Natural killer cell (primary cell): Measurements from ENCODE around the gene GRB10. TPM values are rescaled to one million over a fixed set of nuclear protein-coding genes. Genes with fewer than 3 reads are reported as not detected.

Experiments used
- ATAC-seq, 3 donors: fragments of 150-1000 bp in 2 of 3; fragments of 200-7000 bp in 1 of 3; cut with Tn5 transposase; 1 replicate in 1 of 3; 2 replicates in 2 of 3; pipeline ENCODE4 v1.10.0; 2021; ENCODE audit warnings: mild to moderate bottlenecking in 2 of 3, moderate library complexity in 2 of 3
- DNase-seq, 2 donors: peaks; one replicate each; pipeline versions ENCODE4 v3.0.0 to v3.0.0-alpha.2; 2013 to 2021; ENCODE audit warnings: mixed read lengths in 1 of 2
- H3K27ac ChIP-seq: one replicate; pipeline ENCODE4 v1.5.1; 2013; ENCODE audit warnings: mild to moderate bottlenecking, low read length
- H3K27me3 ChIP-seq: one replicate; pipeline ENCODE4 v1.6.1; 2013; ENCODE audit warnings: low read length; ENCODE audit not compliant: control insufficient read depth, insufficient read depth
- H3K36me3 ChIP-seq: one replicate; pipeline ENCODE4 v1.6.1; 2013; ENCODE audit warnings: low read length; ENCODE audit not compliant: control insufficient read depth, insufficient read depth
- H3K4me1 ChIP-seq: one replicate; pipeline ENCODE4 v1.6.1; 2013; ENCODE audit warnings: low read length; ENCODE audit not compliant: control insufficient read depth, insufficient read depth
- H3K4me3 ChIP-seq: one replicate; pipeline ENCODE4 v1.5.1; 2013; ENCODE audit warnings: low read length
- H3K9me3 ChIP-seq: one replicate; pipeline ENCODE4 v1.6.1; 2013; ENCODE audit warnings: low read length; ENCODE audit not compliant: control insufficient read depth, insufficient read depth
- H3K27ac Mint-ChIP-seq, 2 donors: one replicate each; pipeline ENCODE4 v1.8.0; 2022; ENCODE audit warnings: mild to moderate bottlenecking in 2 of 2, mixed read lengths in 2 of 2, moderate library complexity in 1 of 2
- H3K27me3 Mint-ChIP-seq, 2 donors: one replicate each; pipeline ENCODE4 v1.8.0; 2022; ENCODE audit warnings: low read depth in 2 of 2, mixed read lengths in 2 of 2
- H3K36me3 Mint-ChIP-seq: one replicate; pipeline ENCODE4 v1.8.0; 2022; ENCODE audit warnings: mixed read lengths
- H3K4me1 Mint-ChIP-seq, 2 donors: one replicate each; pipeline ENCODE4 v1.8.0; 2022; ENCODE audit warnings: mixed read lengths in 2 of 2
- H3K4me3 Mint-ChIP-seq: one replicate; pipeline ENCODE4 v1.8.0; 2022; ENCODE audit warnings: mild to moderate bottlenecking, moderate library complexity, mixed read lengths
- H3K9me3 Mint-ChIP-seq, 2 donors: one replicate each; pipeline ENCODE4 v1.8.0; 2022; ENCODE audit warnings: mixed read lengths in 2 of 2
- CTCF ChIP-seq: fragments of 200-600 bp; IDR thresholded peaks from one replicate; pipeline ENCODE4 v1.8.0; 2022; ENCODE audit warnings: antibody characterized with exemption
- WGBS: methylation state at CpG from one replicate; pipeline ENCODE4 v1.1.7; 2013; ENCODE audit warnings: missing lambda C conversion rate; ENCODE audit not compliant: insufficient coverage; 5-methylcytosine and 5-hydroxymethylcytosine counted together
- intact Hi-C: fragments of 100-400 bp; cut with micrococcal nuclease; formaldehyde crosslinking; loops from one replicate; pipeline ENCODE4 v1.14.2; 2022
- total RNA-seq, 4 donors: library from RNA; stranded (reverse); fragments of 120-200 nt in 1 of 4; gene quantifications; one replicate each; pipeline versions ENCODE4 v1.2.3 to v1.2.4, GENCODE V29; 2013 to 2022

GRB10 gene
- total RNA-seq, 3 donors from 2014 or later (not counting 1 experiment from before 2014, with no cell fraction given): 0.16 to 24.4 (median 1.4) TPM

DNA sequence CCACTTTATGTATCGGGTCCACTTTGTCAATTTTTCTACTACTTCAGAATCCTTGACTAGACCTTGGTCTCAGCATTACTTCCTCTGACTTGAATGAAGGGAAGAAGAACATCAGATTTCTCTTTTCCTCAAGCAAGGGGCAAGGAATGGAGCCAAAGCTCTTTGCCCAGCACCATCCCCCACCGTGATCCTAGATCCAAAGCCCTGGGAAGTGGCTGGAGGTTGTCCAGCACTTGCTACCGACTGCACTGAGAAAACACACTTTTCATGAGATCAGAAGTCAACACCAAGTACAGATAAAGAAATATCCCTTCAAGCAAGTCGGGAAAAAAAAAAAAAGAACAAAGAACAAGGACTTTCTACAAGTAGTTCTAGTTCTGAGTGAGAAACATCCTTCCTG, 115.4 kb downstream of the GRB10 start:
- 88% methylated on average over 4 of the region's 4 CpGs for WGBS
- intact Hi-C loops: no loop called here
- Histone ChIP-seq H3K36me3 (no peaks in the 10 kb centered on the region), H3K27me3 (no peaks in the 10 kb centered on the region), H3K9me3 (no peaks in the 10 kb centered on the region), H3K4me1 (peaks cover 23% of the 10 kb centered on the region), H3K4me3 (no peak overlapping the region), H3K27ac (no peak overlapping the region)
- peaks cover 0 to 9% of the 10 kb centered on the region in 2 donors for H3K27me3 Mint-ChIP-seq
- no peak for ATAC-seq
- DNase-seq: no peak
- no peak for TF ChIP-seq CTCF
- H3K4me1 Mint-ChIP-seq: peaks cover 12% of the 10 kb centered on the region in 2 donors
- H3K27ac Mint-ChIP-seq: no peak overlapping the region
- H3K4me3 Mint-ChIP-seq: no peak overlapping the region
- no peaks in the 10 kb centered on the region for H3K36me3 Mint-ChIP-seq
- H3K9me3 Mint-ChIP-seq: no peaks in the 10 kb centered on the region

- Mint-ChIP-seq H3K27me3 (peaks cover 0 to 6% of the 10 kb centered on the region in 2 donors), H3K9me3 (no peaks in the 10 kb centered on the region), H3K4me1 (peaks cover 25% of the 10 kb centered on the region in 2 donors), H3K4me3 (no peak overlapping the region), H3K27ac (no peak overlapping the region), H3K36me3 (no peaks in the 10 kb centered on the region)
- Histone ChIP-seq H3K27ac (no peak overlapping the region), H3K36me3 (no peaks in the 10 kb centered on the region), H3K27me3 (no peaks in the 10 kb centered on the region), H3K4me1 (peaks cover 35% of the 10 kb centered on the region), H3K9me3 (no peaks in the 10 kb centered on the region), H3K4me3 (no peak overlapping the region)
- WGBS: 91% methylated on average over 11 of the region's 11 CpGs
- DNase-seq (no peak), ATAC-seq (no peak)
- TF ChIP-seq CTCF: no peak
- intact Hi-C loops: no loop called here
Measured at GRCh38 chr7:50666124-50666496, 116.6 kb downstream of the GRB10 start.

GRCh38 chr7:50665403-50666123, 117.1 kb downstream of the GRB10 start:
- Mint-ChIP-seq H3K27ac (no peak overlapping the region), H3K27me3 (peaks cover 0 to 4% of the 10 kb centered on the region in 2 donors), H3K4me3 (no peak overlapping the region), H3K4me1 (peaks cover 30% of the 10 kb centered on the region in 2 donors), H3K9me3 (no peaks in the 10 kb centered on the region), H3K36me3 (no peaks in the 10 kb centered on the region)
- Histone ChIP-seq H3K36me3 (no peaks in the 10 kb centered on the region), H3K27ac (no peak overlapping the region), H3K27me3 (no peaks in the 10 kb centered on the region), H3K9me3 (no peaks in the 10 kb centered on the region), H3K4me1 (peaks cover 41% of the 10 kb centered on the region), H3K4me3 (no peak overlapping the region)
- DNase-seq (no peak), ATAC-seq (no peak)
- TF ChIP-seq CTCF: no peak
- WGBS: 74% methylated on average over 17 of the region's 17 CpGs
- intact Hi-C loops: no loop called here

DNA sequence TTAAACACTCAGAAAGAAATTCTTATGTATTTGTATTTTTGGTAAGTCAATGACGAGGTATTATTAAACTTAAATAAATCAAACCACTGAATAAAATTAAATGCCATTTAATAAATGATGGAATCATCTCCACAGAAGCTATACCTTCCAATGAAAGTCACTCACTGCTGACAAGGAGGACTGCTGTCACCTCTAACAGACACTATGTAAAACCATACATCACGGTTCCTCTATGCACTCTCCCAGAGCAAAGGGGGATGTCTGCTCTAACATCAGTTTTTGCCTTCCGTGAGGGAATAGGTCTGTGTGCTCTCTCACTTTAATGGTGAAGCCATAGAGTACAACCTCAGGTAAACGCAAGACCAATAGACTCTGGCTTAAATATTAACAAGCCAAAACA, 117.8 kb downstream of the GRB10 start:
- H3K4me3 ChIP-seq: no peak overlapping the region
- intact Hi-C loops: no loop called here
- no peak overlapping the region for H3K27ac ChIP-seq
- H3K9me3 ChIP-seq: no peaks in the 10 kb centered on the region
- Mint-ChIP-seq H3K4me3 (no peak overlapping the region), H3K36me3 (no peaks in the 10 kb centered on the region), H3K4me1 (peaks cover 36% of the 10 kb centered on the region in 2 donors), H3K27me3 (peaks cover 0 to 4% of the 10 kb centered on the region in 2 donors), H3K9me3 (no peaks in the 10 kb centered on the region), H3K27ac (no peak overlapping the region)
- peaks cover 47% of the 10 kb centered on the region for H3K4me1 ChIP-seq
- no peak for TF ChIP-seq CTCF
- H3K27me3 ChIP-seq: no peaks in the 10 kb centered on the region
- WGBS: 62% methylated on average over 3 of the region's 4 CpGs
- no peak for ATAC-seq
- H3K36me3 ChIP-seq: no peaks in the 10 kb centered on the region
- no peak for DNase-seq
